Putamen (tissue), 1 donor: Measurements from ENCODE around the gene CSMD2.

Experiments used
- DNase-seq: peaks from one replicate; pipeline ENCODE4 v3.0.0-alpha.2; 2016; ENCODE audit warnings: low spot score

Gene CSMD2

DNA sequence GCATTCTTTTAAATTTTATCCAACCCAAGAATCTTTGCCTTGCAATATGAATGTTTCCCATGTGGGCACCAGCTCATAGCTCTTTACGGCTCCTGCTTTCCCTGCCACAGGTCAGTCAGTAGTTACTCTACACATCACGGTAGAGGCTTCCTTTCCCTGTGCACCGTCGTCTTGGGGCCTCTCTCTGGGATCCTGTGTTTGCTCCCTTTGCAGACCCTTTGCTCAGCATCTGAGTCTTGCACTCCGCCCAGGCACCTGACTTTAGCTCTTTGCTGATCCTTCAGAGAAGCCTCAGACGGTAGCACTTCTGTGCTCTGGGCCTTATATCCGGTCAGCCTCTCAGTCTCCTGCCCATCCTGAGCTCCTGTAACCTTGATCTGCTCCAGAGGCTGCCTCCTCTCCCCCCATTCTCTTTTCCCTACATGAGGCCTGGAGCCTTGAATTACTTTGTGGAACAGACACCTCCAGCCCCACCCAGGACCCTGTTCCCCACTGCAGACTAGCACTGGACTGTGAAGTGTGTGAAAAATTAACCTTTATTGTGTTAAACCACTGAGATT lies 484.7 kb downstream of the CSMD2 start:
- DNase-seq = no peak

DNA sequence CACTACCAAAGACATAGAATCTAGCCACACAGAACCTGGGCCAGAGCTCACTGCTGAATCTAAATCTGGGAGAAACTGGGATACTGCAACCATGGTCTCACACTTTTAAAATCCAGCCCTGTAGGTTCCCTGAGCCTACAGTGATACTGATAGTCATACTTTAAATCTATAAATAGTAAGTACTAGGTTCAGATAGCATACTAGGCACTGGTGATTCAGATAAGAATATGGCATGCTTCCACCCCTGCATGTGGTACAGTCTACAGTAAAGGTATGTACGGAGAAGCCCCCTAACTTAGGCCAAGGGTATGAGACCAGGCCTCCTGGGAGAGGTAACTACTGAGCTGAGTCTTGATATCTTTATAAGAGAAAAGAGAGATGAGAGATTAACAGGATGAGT lies 494.5 kb downstream of the CSMD2 start:
- no peak for DNase-seq

DNA sequence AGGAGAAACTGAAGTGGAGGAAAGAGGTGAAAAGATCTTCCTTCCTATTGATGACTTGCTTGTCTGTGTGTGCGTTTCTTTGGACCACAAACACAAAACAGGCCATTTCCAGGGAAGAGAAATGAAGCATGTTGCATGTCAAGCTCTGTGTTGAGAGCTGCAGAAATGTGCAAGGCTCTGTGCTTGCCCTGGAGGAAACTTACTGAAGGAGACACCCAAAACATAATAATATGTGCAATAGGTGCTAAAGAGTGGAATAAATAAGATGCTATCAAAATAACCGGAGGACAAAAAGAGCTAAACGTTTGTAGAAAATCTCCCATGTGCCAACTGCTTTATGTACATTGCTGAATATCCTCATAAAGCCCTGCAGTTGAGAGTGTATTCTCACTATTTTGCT lies 496.3 kb downstream of the CSMD2 start:
- DNase-seq = no peak

DNA sequence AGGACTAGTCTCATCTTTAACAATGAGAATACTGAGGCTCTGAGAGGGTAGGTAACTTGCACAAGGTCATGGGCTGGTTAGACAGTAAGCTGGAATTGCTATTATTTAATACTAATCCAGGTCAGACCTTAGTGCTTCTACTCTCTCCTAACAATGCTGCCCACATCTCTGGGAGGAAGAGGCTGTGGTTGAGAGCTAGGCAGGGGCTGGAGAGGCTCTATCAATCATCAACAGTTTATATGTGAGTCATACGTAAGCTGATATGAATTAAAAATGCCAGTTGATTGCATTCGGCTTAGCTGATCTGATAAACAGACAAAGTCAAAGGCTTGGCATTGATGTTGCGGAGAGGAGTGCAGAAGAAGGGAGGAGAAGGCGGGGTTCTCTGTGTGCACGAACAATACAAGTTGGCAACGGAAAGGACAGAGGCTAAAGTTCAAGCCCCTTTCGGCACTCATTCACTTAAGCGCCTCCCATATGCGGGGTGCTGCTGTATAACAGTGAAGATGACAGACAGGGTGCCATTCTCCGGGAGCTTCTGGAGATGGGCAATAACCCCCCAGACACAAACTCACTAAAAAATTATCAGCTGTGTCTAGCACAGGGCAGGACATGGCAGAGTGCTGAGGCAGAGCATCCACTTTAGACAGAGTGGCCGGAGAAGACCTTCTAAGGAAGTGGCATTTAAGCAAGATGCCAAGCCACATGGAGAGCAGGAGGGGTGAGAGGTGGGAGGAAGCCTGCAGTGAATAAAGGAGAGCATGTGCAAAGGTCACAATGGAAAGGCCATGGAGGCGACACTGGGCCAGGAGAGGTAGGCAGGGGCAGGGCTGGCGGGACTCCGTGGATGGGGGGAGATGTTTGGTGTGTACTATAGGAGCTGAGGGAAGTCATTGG lies 497.4 kb downstream of the CSMD2 start:
- DNase-seq = no peak

DNA sequence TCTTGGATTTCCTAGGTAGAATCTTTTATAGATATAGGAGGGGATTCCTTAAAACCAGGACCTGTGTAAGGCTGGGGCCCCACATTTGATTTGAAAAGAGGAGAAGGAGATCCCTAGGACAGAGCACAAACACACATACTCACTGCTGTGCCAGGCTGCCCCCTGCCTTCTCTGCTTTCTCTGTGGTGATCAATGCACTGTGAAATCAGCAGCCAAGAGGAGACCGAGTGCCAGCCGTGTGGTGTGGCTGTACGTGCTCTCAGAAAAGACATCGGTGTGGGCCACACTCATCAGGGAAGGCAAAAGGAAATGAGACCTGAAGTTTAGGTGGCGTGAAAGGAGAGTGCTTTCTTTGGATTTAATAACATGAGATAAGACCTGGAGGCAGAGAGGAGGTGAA lies 498.4 kb downstream of the CSMD2 start:
- no peak for DNase-seq

DNA sequence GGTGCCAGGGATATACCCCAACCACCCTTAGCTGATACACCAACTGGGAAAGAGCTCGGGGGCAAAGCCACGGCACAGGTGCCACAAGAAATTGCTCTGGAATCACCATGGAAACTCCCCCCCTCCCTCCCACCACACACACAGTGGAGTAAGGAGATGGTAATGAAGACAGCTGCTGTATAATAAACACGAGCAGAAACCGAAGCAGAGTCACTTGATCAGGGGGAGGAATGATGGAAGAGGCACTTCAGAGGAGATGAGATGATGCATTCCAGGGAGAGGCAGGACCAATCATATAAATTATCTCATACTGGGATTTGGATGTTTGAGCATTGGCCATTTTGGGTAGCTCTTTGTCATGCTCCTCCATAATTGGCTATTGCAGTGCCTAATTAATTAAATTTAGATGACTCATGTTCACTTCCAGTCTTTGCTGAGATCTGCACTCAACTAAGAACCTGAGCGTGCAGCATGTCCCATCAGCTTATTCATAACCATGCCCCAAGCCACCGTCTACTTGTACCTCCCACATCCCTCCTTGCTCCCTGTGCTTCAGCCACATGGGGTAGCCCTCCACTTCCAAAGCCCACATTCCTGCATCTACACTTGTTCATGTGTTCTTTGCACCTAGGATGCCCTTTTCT lies 503.1 kb downstream of the CSMD2 start:
- DNase-seq = peak; percentile 70

DNA sequence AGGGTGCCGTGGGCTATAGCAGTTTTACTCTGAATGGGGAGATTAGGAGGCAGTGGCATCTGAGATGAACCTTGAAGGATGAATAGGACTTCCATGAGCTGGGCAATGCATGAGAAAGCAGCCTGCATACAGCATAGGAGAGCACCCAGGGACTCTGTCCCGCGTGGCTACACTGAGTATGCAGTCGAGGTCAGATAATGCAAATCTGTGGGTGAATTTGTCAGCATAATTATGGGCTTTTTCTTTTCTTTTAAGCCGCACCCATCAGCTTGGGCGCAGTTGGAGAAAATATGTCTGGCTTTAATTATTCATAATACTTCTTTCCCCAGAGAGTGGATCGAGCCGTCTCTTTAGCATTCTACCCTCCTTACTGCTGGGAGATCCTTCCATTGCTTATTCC lies 504.1 kb downstream of the CSMD2 start:
- DNase-seq = no peak

DNA sequence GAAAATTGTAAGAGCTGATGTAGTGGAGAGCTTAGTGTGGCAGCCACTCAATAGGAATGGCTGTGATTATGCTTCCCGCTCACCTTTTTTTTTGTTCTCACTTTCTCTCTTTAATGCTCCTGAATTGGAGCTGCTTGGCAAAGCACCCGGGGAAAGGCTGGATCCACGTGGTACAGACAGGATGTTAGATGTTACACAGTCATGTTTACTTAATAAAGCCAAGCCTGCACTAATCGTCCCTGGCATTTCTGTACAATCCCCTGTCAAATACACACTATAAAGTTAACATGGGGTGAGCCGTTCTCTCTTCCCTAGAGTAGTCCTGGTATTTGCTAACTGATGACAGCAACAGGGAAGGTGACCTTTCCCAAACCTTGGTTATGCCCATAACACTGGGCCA lies 504.8 kb downstream of the CSMD2 start:
- no peak for DNase-seq

DNA sequence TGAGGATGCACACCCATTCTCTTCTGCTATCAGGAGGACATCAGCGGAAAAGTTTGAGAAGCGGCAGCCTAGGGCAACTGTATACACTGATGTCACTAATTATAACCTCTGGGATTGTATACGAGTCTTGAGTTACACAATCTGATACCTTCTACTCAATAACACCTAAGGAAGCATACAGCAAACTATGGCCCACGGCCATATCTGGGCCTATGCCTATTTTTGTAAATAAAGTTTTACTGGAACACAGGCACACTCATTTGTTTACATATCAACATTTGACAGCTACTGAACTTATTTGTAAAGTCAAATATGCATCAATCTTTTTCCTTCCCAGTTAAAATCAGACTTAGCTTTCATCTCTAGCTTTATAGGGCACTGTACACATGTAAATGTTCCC lies 505.4 kb downstream of the CSMD2 start:
- no peak for DNase-seq

DNA sequence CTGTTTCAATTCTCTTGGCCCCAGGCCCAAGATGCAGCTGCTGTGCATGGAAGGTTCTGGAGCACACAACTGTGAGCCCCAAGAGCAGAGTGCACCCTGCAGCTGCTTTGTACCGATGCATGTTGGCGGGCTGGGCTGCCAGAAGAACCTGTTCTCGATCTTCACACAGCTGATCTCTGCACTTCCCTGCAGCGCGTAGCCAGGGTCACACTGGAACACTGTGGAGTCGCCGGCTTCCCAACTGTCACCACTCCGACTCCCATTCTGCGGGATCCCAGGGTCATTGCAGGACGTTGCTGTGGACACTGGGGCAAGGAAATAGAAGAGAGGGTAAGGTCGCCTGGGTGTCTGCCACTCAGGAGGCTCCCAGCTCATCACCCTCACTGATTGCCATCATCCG lies 507.2 kb downstream of the CSMD2 start:
- no peak for DNase-seq

DNA sequence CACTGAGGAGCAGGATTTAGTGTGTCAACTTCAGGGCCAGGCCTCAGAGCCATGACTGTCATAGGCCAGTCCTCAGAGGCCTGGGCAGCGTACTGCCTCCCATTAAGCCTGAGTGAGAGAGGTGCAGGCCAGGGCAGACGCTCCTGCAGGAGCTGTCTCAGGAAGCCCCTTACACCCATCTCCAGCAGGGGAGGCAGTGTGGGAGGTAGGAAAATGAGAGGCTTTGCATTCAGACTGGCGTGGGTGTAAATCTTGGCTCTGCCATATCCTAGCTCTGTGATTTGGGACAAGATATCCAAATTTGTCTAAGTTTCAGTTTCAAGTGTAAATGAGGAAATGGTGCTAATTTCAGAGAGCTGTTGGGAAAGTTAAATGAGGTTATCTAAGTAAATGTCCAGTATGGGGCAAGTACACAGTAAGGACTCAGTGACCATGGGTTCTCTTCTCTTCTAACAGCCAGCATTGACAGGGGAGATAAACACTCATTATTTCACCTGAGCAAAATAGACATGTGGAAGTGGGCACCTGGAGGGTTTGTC lies 508.5 kb downstream of the CSMD2 start:
- peak; percentile 31 for DNase-seq

DNA sequence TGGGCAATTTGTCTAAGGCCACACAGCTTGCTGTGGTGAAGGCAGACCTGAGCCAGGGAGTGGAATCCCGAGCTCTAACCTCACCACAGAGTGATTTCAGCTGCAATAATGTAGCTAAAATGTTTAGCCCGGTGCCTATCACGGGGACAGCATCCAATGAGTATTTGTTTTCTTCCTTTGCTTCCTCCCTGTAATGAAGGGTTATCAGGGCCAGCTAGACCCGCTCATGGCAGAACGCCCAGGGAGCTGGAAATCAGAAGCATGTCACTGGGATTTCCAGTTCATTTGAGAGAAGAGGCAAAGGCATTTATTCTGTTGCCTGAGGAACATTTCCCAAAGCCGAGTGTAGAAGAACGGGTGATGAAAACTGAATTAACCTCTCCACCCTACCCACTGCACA lies 509.5 kb downstream of the CSMD2 start:
- no peak for DNase-seq

DNA sequence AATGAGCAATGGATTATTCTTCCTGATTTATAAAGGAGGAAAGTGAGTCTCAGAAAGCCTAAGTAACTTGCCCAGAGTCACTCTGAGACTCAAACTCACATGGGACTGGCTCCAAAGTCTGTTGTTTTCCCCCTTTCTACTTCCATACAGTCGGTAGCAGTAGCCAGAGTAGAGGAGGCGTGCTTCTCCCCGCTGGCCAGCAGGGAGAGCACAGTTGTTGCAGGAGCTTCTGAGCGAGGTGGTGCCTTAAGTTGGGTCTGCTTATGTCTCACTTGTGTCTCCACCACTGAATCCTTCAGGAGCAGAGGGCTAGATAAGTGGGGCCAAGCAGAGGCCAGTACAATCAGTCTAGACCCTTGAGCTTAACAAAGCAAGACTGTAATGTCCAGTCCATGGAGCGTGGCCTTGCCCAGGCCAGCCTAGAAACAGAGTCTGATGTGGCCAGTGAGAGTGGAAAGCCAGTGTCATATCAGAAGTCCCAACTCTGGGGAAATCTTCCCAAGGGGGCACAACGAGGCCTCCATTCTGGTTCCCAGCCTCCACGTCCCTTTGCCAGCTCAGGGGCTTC lies 510.7 kb downstream of the CSMD2 start:
- DNase-seq = no peak

DNA sequence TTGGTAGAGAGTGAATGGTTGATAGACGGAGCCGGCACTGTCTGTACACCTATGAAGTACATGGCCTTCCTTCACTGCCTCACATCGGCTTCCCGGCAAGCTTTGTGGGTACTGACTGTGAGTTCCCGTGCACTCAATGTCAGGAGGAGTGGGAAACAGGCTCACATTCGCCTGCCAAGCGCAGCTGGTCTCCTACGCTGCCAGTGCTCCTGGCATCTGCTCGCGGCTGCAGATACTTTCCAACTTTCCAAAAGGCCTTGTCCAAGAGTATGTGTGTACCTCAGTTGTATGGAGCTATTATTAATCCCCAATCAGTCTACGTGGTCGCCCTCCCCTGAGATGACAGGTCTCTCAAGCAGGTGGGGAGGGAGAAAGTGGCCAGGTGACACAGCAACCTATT lies 511.8 kb downstream of the CSMD2 start:
- DNase-seq = no peak

DNA sequence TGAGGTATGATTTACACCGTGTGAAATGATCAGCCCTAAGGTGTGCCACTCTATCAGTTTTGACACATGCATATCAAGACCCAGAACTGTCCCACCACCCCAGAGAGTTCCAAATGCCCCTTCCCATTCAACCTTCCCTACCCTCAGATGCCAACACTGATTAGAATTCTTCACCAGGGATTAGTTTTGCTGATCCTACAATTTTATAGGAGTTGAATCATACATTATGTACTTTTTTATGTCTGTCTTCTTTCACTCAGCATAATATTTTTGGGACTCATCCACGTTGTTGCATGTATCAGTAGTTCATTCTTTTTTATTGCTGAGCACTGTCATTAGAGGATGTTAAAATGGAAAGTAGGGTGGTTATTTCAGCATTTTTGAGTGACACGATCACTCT lies 514.3 kb downstream of the CSMD2 start:
- DNase-seq = no peak

DNA sequence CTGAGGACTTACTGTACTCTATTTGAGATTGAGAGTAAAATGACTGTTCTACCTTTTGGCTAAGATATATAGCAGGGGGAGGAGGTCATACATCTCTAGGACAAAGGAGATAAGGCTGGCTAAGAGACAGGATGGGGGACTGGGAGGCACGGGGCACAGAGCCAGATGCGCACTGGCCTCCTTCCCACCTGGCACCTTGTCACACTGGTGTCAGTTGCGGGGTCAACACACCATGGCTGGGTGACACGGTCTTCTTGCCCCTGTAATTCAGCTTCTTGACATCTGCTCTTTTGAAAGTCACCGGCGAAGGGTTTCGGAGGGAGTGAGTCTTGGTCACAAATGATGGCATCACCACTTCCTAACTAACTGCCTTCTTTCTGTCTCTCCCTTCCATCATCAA lies 515.3 kb downstream of the CSMD2 start:
- DNase-seq = no peak

DNA sequence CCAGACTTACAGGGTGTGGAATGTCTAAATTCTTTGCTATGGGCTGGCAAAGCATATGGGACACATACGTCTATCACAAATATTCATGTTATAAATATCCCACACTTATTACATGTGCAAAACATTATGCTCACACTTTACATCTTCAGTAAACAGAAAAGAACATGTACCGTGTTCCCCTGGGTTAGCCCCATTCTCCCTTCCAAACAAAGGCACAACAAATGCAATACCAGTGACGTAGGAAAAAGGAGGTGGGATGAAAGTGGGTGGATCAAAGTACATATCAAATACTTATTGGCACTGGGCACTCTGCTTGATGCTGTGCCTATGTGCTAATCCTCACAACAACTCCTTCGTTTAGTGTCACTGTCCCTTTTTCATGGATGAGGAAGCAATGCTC lies 521.8 kb downstream of the CSMD2 start:
- no peak for DNase-seq

DNA sequence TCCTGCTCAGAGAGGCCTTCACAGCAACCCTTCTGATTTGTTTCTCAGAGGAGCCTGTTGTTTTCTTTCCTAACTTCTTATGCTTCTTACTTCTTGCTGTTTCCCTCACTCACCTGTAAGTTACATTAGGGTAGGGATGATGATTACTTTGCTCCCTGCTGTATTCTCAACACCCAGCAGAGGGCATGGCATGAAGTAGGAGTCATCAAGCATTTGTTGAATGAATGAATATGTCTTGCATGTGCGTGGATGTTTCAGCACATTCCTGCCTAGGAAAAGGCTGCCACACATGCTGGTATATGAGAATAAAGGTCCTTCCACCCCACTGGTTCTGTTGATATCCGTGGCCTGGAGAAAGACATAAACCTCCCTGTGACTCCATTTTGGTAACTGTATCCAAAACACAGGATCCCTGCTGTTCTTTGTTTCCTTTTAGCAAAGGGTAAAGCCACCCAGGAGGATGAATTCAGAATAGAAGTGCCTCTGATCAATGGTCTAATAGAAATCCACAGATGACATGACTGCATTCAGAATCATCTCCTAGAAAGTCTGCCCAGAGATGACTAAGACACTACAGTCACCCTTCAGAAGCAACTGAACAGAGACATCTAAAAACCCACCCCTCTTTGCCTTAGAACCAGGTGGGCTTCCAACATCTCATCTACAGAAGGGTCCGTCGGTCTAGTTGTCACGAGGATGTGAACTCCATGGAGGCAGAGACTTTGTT lies 523.8 kb downstream of the CSMD2 start:
- DNase-seq = no peak

DNA sequence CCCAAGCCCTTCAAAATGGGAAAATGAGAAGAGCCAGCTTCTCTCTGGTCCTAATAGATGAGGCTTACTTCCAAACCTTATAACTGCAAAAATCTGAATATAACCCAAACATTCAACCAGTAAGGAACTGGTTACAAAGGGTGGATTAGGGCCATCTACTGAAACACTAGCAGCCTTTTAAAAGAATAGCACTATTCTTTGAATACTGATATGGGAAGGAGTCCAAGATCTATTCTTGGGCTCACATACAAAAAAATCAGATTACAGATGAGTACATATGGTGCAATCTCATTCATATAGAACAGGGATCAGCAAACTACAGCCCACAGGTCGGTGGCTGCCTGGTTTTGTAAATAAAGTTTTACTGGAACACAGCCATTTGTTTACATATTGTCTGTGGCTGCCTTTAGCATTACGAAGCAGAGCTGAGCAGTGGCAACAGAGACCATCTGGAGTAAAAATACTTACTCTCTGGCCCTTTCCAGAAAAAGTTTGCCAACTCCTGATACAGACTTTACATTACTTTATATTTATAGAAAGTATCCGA lies 524.8 kb downstream of the CSMD2 start:
- DNase-seq = no peak

DNA sequence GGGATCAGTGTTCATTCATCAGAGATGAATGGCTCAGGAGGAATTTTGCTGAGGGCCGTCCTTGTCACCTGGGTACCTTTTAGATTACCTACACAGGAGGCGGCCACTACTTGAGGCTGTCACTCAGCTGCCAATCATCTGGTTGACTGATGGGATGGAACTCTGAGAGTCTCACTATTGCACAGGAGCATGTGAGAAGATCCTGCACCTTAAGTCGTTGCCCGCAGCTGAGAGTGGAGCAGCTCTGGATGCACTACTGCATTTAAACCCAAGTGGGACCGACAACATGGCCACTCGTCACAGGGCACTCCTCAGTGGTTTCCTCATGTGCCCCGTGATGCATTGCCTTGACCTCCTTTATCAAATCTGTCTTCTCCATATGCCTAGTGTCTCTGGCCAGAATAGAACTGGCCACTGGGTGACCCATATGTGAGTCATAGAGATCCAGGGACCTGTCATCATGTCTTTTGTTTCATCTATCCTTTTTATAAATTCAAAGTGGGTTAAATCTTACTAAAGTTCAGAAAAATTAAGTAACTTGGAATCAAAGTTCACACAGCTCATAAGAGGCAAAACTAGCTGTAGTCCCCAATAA lies 527.1 kb downstream of the CSMD2 start:
- DNase-seq = no peak

DNA sequence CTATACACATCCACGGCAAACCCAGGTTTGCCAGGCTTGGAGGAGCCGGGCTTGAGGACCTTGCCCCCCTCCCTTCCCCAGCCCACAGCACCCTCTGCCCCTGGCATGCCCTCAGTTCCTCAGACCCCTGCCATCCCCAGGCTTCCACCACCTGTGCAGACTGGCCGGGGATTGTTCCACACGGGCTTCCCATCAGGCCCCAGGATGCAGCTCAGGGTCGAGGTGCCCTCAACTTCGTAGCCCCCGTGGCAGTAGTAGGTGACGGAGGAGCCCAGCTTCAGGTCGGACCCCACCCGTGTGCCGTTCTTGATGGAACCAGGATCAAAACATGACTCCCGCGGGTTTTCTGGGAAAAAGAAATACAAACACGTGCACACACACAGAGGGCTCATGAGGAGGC lies 528.8 kb downstream of the CSMD2 start:
- no peak for DNase-seq
